ENCODE data around the gene ACOT9.
"Not testable (repeated sequence)": the region's sequence is repeated elsewhere in the genome, so short reads cannot be mapped to it uniquely, and the experiment has no call there.

Gene ACOT9

DNA sequence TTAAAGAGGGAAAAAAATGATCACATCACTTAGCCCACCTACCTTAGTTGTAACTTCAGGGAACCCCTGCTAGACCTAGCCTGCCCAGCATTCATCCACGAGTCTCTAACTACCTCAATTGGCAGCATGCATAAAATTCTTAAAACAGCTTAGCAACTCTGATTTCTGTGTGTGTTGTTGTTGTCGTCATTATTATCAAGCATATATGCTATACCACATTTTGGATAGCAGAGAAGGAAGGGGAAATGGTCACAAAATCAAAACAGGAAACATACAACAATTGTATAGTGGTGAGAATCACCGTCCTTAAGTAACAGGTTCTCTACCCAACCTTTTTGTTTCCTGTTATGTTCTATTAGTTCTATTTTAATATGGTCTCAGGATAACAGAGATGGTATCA lies 2.7 kb upstream of the ACOT9 start:
- no peaks in the 10 kb centered on the region for H3K27me3 ChIP-seq (replicated peaks; ENCODE audit: control insufficient read depth, insufficient read depth, low read length)
- TF ChIP-seq, protein P1, sequence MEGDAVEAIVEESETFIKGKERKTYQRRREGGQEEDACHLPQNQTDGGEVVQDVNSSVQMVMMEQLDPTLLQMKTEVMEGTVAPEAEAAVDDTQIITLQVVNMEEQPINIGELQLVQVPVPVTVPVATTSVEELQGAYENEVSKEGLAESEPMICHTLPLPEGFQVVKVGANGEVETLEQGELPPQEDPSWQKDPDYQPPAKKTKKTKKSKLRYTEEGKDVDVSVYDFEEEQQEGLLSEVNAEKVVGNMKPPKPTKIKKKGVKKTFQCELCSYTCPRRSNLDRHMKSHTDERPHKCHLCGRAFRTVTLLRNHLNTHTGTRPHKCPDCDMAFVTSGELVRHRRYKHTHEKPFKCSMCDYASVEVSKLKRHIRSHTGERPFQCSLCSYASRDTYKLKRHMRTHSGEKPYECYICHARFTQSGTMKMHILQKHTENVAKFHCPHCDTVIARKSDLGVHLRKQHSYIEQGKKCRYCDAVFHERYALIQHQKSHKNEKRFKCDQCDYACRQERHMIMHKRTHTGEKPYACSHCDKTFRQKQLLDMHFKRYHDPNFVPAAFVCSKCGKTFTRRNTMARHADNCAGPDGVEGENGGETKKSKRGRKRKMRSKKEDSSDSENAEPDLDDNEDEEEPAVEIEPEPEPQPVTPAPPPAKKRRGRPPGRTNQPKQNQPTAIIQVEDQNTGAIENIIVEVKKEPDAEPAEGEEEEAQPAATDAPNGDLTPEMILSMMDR (IDR thresholded peaks at IDR 0.05; ENCODE audit: insufficient read depth, low read length, poor library complexity, severe bottlenecking): no peak
- H3K36me3 ChIP-seq (ENCODE audit: control insufficient read depth, insufficient read depth, low read length): no peaks in the 10 kb centered on the region
- H3K4me3 ChIP-seq (replicated peaks; ENCODE audit: low read depth, low read length): no peak overlapping the region
- DNase-seq (ENCODE audit: extremely low read depth, insufficient read length): no peak

DNA sequence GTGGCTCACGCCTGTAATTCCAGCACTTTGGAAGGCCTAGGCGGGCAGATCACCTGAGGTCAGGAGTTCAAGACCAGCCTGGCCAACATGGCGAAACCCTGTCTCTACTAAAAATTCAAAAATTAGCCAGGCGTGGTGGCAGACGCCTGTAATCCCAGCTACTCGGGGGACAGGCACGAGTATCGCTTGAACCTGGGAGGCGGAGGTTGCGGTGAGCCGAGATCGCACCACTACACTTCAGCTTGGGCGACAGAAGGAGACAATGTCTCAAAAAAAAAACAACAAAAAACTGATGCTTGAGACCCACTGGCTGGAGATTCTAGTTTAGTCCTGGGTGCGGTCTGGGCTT lies 521 bp upstream of the ACOT9 start:
- peak overlapping the region; percentile 73 for H3K4me3 ChIP-seq (replicated peaks; ENCODE audit: low read depth, low read length)
- DNase-seq (ENCODE audit: extremely low read depth, insufficient read length); H3K27me3 ChIP-seq (replicated peaks; ENCODE audit: control insufficient read depth, insufficient read depth, low read length); H3K36me3 ChIP-seq (ENCODE audit: control insufficient read depth, insufficient read depth, low read length): not testable (repeated sequence)

DNA sequence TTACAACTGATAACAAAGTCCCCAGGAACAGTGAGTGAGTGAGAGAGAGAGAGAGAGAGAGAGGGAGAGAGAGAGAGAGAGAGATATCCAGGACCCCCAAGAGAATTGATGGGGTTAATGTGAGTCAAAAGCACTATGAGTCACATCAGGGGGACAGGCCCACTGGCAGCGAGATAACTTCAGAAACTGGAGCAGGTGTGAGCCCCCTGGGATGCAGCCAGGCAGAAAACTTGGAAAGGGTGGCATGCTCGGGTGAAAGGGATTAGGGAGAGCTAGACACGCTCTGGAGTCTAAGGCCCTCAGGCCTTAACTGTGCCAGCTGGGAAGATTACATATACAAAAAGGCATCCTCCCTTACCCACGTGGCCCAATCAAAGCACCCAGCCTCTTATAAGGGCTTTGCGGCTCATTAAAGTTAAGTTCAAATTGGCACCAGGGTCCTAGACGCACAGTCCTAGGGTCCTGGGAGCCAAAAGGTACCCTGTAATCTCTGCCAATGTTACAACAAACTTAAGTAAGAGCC lies 841 bp downstream of the ACOT9 start:
- TF ChIP-seq, protein P1 (IDR thresholded peaks at IDR 0.05; ENCODE audit: insufficient read depth, low read length, poor library complexity, severe bottlenecking): no peak
- no peaks in the 10 kb centered on the region for H3K36me3 ChIP-seq (ENCODE audit: control insufficient read depth, insufficient read depth, low read length)
- no peaks in the 10 kb centered on the region for H3K27me3 ChIP-seq (replicated peaks; ENCODE audit: control insufficient read depth, insufficient read depth, low read length)
- peak overlapping the region; percentile 73 for H3K4me3 ChIP-seq (replicated peaks; ENCODE audit: low read depth, low read length)
- DNase-seq (ENCODE audit: extremely low read depth, insufficient read length): peak; percentile 34

DNA sequence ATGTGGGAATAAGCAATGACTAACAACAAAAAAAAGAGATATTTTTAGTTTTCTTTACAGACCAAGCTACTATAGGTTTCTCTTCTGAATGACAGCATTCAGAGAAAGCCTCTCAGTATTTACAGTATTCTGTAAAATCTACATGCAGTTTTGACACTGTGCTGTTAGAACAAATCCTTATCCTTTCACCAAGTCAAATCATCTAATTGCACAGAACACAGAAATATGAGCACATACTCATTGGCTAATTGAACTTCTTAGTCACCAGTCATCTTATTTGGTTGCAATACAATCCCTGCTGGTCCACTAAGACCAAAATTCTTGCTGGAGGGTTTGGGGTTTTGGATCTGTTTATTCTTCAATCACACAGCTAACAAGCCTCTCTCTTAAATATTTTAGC lies 5.7 kb downstream of the ACOT9 start:
- Histone ChIP-seq H3K27me3 (replicated peaks; ENCODE audit: control insufficient read depth, insufficient read depth, low read length) (no peaks in the 10 kb centered on the region), H3K4me3 (replicated peaks; ENCODE audit: low read depth, low read length) (no peak overlapping the region), H3K36me3 (ENCODE audit: control insufficient read depth, insufficient read depth, low read length) (no peaks in the 10 kb centered on the region)
- DNase-seq (ENCODE audit: extremely low read depth, insufficient read length): no peak
- TF ChIP-seq, protein P1 (IDR thresholded peaks at IDR 0.05; ENCODE audit: insufficient read depth, low read length, poor library complexity, severe bottlenecking): no peak

DNA sequence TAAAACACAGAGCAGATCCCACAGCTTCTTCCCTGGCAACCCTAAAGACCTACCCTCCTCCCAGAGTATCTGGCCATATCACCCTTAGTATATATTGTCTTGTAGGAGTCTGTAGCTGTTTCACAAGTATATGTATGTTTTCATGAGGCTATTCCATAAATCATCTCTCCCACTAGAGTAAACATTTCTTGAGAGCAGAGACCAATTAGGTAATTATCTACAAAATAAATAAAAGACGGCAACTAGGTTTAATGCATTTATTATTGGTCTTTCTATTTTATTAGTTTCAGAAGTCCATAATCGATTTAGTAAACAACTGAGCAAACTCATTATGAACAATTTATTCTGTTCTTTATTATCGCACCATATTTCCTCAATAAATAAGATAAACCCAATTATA lies 7.0 kb downstream of the ACOT9 start:
- TF ChIP-seq, protein P1 (IDR thresholded peaks at IDR 0.05; ENCODE audit: insufficient read depth, low read length, poor library complexity, severe bottlenecking): no peak
- DNase-seq (ENCODE audit: extremely low read depth, insufficient read length): no peak
- Histone ChIP-seq H3K36me3 (ENCODE audit: control insufficient read depth, insufficient read depth, low read length) (no peaks in the 10 kb centered on the region), H3K4me3 (replicated peaks; ENCODE audit: low read depth, low read length) (no peak overlapping the region), H3K27me3 (replicated peaks; ENCODE audit: control insufficient read depth, insufficient read depth, low read length) (no peaks in the 10 kb centered on the region)

DNA sequence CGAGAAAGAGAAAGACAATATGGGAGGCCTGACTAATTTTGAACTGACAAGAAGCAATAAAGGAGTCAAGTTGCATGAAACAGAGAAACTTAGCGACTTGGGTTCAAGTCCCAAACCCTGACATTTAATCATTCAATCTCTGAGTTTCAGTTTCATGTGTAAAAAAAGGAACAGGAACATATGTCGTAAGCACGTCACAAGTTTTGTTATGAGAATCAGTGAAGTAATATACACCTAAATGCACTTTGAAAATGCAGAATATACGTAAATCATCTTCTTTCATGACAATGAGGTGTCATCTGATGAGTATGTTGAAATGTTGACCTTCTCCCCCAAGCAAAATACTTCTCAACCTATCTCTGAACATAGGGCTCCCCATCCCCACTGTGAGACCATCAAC lies 10.4 kb downstream of the ACOT9 start:
- H3K27me3 ChIP-seq (replicated peaks; ENCODE audit: control insufficient read depth, insufficient read depth, low read length): no peaks in the 10 kb centered on the region
- TF ChIP-seq, protein P1 (IDR thresholded peaks at IDR 0.05; ENCODE audit: insufficient read depth, low read length, poor library complexity, severe bottlenecking): no peak
- no peaks in the 10 kb centered on the region for H3K36me3 ChIP-seq (ENCODE audit: control insufficient read depth, insufficient read depth, low read length)
- peak; percentile 74 for DNase-seq (ENCODE audit: extremely low read depth, insufficient read length)
- no peak overlapping the region for H3K4me3 ChIP-seq (replicated peaks; ENCODE audit: low read depth, low read length)
